8988T (cell line): ENCODE data around the gene B4GALT1.

Experiments used
- DNase-seq: peaks from one replicate; pipeline ENCODE4 v3.0.0; 2011

B4GALT1 gene

GRCh38 chr9:33117306-33117705 lies 49.8 kb downstream of the B4GALT1 start:
- DNase-seq = no peak

GRCh38 chr9:33116860-33117259 lies 50.3 kb downstream of the B4GALT1 start:
- DNase-seq = no peak

GRCh38 chr9:33114746-33115145 lies 52.4 kb downstream of the B4GALT1 start:
- DNase-seq = no peak

GRCh38 chr9:33113799-33114547 lies 53.2 kb downstream of the B4GALT1 start:
- no peak for DNase-seq

GRCh38 chr9:33112094-33112493 lies 55.0 kb downstream of the B4GALT1 start:
- DNase-seq = no peak

GRCh38 chr9:33111631-33112030 lies 55.5 kb downstream of the B4GALT1 start:
- no peak for DNase-seq

GRCh38 chr9:33110686-33111085 lies 56.5 kb downstream of the B4GALT1 start:
- DNase-seq = no peak

GRCh38 chr9:33109850-33110595 lies 57.1 kb downstream of the B4GALT1 start:
- DNase-seq = no peak

- DNase-seq = no peak
Observed at GRCh38 chr9:33109097-33109496, 58.0 kb downstream of the B4GALT1 start.

GRCh38 chr9:33108472-33108871 lies 58.7 kb downstream of the B4GALT1 start:
- DNase-seq = no peak

- no peak for DNase-seq
Observed at GRCh38 chr9:33107762-33108161, 59.4 kb downstream of the B4GALT1 start.

GRCh38 chr9:33106827-33107621 lies 60.1 kb downstream of the B4GALT1 start:
- no peak for DNase-seq

GRCh38 chr9:33106372-33106771 lies 60.8 kb downstream of the B4GALT1 start:
- DNase-seq = no peak

- DNase-seq = no peak
Observed at GRCh38 chr9:33105959-33106358, 61.2 kb downstream of the B4GALT1 start.

GRCh38 chr9:33105504-33105903 lies 61.6 kb downstream of the B4GALT1 start:
- DNase-seq = no peak

- DNase-seq = no peak
Observed at GRCh38 chr9:33104401-33104800, 62.7 kb downstream of the B4GALT1 start.

GRCh38 chr9:33103501-33104281 lies 63.4 kb downstream of the B4GALT1 start:
- no peak for DNase-seq

- DNase-seq = no peak
Observed at GRCh38 chr9:33102551-33103210, 64.5 kb downstream of the B4GALT1 start.

GRCh38 chr9:33101104-33101951 lies 65.8 kb downstream of the B4GALT1 start:
- DNase-seq = peak; percentile 49

- DNase-seq = no peak
Observed at GRCh38 chr9:33099754-33100153, 67.4 kb downstream of the B4GALT1 start.

- DNase-seq = no peak
Observed at GRCh38 chr9:33097192-33097591, 69.9 kb downstream of the B4GALT1 start.
